H1 (cell line): ENCODE measurements around the gene ARHGAP25. TPM values are rescaled to one million over a fixed set of nuclear protein-coding genes. Genes with fewer than 3 reads are reported as not detected.

ENCODE experiments used
- CTCF ChIA-PET: fragments of 300-600 bp; sonication (Branson Sonifier 250); formaldehyde crosslinking; loops from one replicate; lab custom pipeline; 2021; ENCODE audit not compliant: partially characterized antibody; lab: Charles Lee
- POLR2A ChIA-PET: fragments of 300-600 bp; sonication (Branson Sonifier 250); formaldehyde crosslinking; loops from one replicate; lab custom pipeline; 2021; ENCODE audit warnings: inconsistent platforms; ENCODE audit not compliant: partially characterized antibody; lab: Charles Lee
- DNase-seq, 2 experiments: peaks; one replicate each; pipeline versions ENCODE4 v3.0.0 to v3.0.0-alpha.2; 2010 to 2022; ENCODE audit warnings: low spot score in 2 of 2, low read depth in 1 of 2, mixed read lengths in 1 of 2
- FAIRE-seq: peaks from 2 replicates; lab custom pipeline; 2011; peaks lifted over from hg19 to GRCh38; lab: Jason Lieb, UNC
- H2AFZ ChIP-seq: 2 replicates; pipeline ENCODE4 v1.8.1; 2012; ENCODE audit warnings: low read length, inconsistent platforms
- H2AK5ac ChIP-seq: 2 replicates; pipeline ENCODE4 v1.6.1; 2013; ENCODE audit warnings: low read depth, low read length
- H2BK120ac ChIP-seq: replicated peaks from 2 replicates; pipeline ENCODE3; 2013; ENCODE audit warnings: low read depth, low read length, inconsistent platforms
- H2BK12ac ChIP-seq: 2 replicates; pipeline ENCODE4 v1.6.1; 2013; ENCODE audit warnings: low read depth, low read length
- H2BK15ac ChIP-seq: 2 replicates; pipeline ENCODE4 v1.6.1; 2013; ENCODE audit warnings: low read length
- H2BK20ac ChIP-seq: 2 replicates; pipeline ENCODE4 v1.6.1; 2013; ENCODE audit warnings: low read length
- H2BK5ac ChIP-seq: 2 replicates; pipeline ENCODE4 v1.6.1; 2013; ENCODE audit warnings: low read depth, low read length
- H3K14ac ChIP-seq: 2 replicates; pipeline ENCODE4 v1.6.1; 2013; ENCODE audit warnings: inconsistent platforms; ENCODE audit not compliant: insufficient read length
- H3K18ac ChIP-seq: 2 replicates; pipeline ENCODE4 v1.6.1; 2013; ENCODE audit warnings: low read length; ENCODE audit errors: extremely low read depth
- H3K23ac ChIP-seq: 2 replicates; pipeline ENCODE4 v1.6.1; 2013; ENCODE audit warnings: inconsistent platforms; ENCODE audit not compliant: insufficient read length
- H3K23me2 ChIP-seq: 2 replicates; pipeline ENCODE4 v1.6.1; 2013; ENCODE audit warnings: low read depth, low read length
- H3K27ac ChIP-seq: 2 replicates; pipeline ENCODE4 v1.6.1; 2011; ENCODE audit warnings: low read depth, low read length, inconsistent platforms
- H3K27me3 ChIP-seq, 4 experiments: replicated peaks in 1 of 4; 1 replicate in 1 of 4; 2 replicates in 3 of 4; pipeline versions ENCODE4 v1.6.1 to v1.8.1; 2011 to 2013; ENCODE audit warnings: low read length in 3 of 4, mild to moderate bottlenecking in 3 of 4, inconsistent platforms in 2 of 4, mixed read lengths in 2 of 4, moderate library complexity in 1 of 4; ENCODE audit not compliant: control insufficient read depth in 3 of 4, insufficient read depth in 3 of 4; ENCODE audit errors: extremely low read depth in 1 of 4
- H3K36me3 ChIP-seq, 4 experiments: 2 replicates each; pipeline versions ENCODE4 v1.6.1 to v1.8.1; 2011 to 2013; ENCODE audit warnings: mild to moderate bottlenecking in 4 of 4, low read length in 3 of 4, moderate library complexity in 2 of 4, control low read depth in 1 of 4, inconsistent platforms in 1 of 4; ENCODE audit not compliant: insufficient read depth in 4 of 4, control insufficient read depth in 2 of 4
- H3K4ac ChIP-seq: replicated peaks from 2 replicates; pipeline ENCODE3; 2013; ENCODE audit warnings: low read length, low read depth, mixed read lengths, inconsistent platforms; ENCODE audit not compliant: insufficient read length
- H3K4me1 ChIP-seq, 4 experiments: replicated peaks in 1 of 4; 1 replicate in 1 of 4; 2 replicates in 3 of 4; pipeline versions ENCODE4 v1.6.1 to v1.8.1; 2011 to 2013; ENCODE audit warnings: low read length in 3 of 4, inconsistent platforms in 2 of 4, mixed read lengths in 1 of 4; ENCODE audit not compliant: insufficient read depth in 4 of 4, control insufficient read depth in 3 of 4
- H3K4me2 ChIP-seq, 2 experiments: 2 replicates each; pipeline versions ENCODE4 v1.6.1 to v1.8.1; 2011 to 2013; ENCODE audit warnings: low read depth in 2 of 2, low read length in 2 of 2, control low read depth in 1 of 2, inconsistent platforms in 1 of 2, mild to moderate bottlenecking in 1 of 2; ENCODE audit not compliant: insufficient read depth in 1 of 2
- H3K4me3 ChIP-seq, 4 experiments: fragments of 200-600, 300-600 bp in 1 of 4; sonication (generic), shearing (Covaris generic), sonication (Bioruptor Twin) in 1 of 4; 2 replicates each; pipeline versions ENCODE4 v1.5.1 to v1.8.1; 2011 to 2016; ENCODE audit warnings: low read length in 4 of 4, low read depth in 3 of 4, control low read depth in 2 of 4, inconsistent platforms in 2 of 4, mild to moderate bottlenecking in 2 of 4, mixed read lengths in 1 of 4, moderate library complexity in 1 of 4; ENCODE audit not compliant: insufficient read depth in 2 of 4; ENCODE audit errors: extremely low read depth in 1 of 4
- H3K56ac ChIP-seq: replicated peaks from 2 replicates; pipeline ENCODE3; 2013; ENCODE audit warnings: low read depth, mild to moderate bottlenecking, mixed read lengths, low read length, inconsistent platforms; ENCODE audit not compliant: insufficient read length
- H3K79me1 ChIP-seq: 2 replicates; pipeline ENCODE4 v1.6.1; 2013; ENCODE audit warnings: low read depth, low read length, control low read depth
- H3K79me2 ChIP-seq, 2 experiments: 2 replicates each; pipeline versions ENCODE4 v1.6.1 to v1.8.1; 2012 to 2013; ENCODE audit warnings: low read length in 2 of 2, mild to moderate bottlenecking in 2 of 2, inconsistent platforms in 1 of 2; ENCODE audit not compliant: insufficient read depth in 2 of 2, control insufficient read depth in 1 of 2
- H3K9ac ChIP-seq, 4 experiments: replicated peaks in 1 of 4; 1 replicate in 1 of 4; 2 replicates in 3 of 4; pipeline versions ENCODE4 v1.6.1 to v1.8.1; 2011 to 2013; ENCODE audit warnings: low read depth in 3 of 4, low read length in 3 of 4, control low read depth in 2 of 4, mild to moderate bottlenecking in 2 of 4, moderate library complexity in 2 of 4, inconsistent platforms in 1 of 4; ENCODE audit errors: extremely low read depth in 1 of 4
- H3K9me3 ChIP-seq, 2 experiments: 2 replicates each; pipeline versions ENCODE4 v1.6.1 to v1.8.1; 2012 to 2013; ENCODE audit warnings: mild to moderate bottlenecking in 2 of 2, moderate library complexity in 2 of 2, control low read depth in 1 of 2, inconsistent platforms in 1 of 2, low read depth in 1 of 2, low read length in 1 of 2, mixed read lengths in 1 of 2; ENCODE audit not compliant: insufficient read depth in 2 of 2
- H4K20me1 ChIP-seq, 2 experiments: replicated peaks in 1 of 2; 2 replicates each; pipeline versions ENCODE3 to v1.8.1; 2011 to 2013; ENCODE audit warnings: inconsistent platforms in 2 of 2, low read length in 2 of 2, mild to moderate bottlenecking in 1 of 2; ENCODE audit not compliant: insufficient read depth in 2 of 2, control insufficient read depth in 1 of 2
- H4K5ac ChIP-seq: 2 replicates; pipeline ENCODE4 v1.6.1; 2013; ENCODE audit warnings: low read length, low read depth, mixed read lengths, inconsistent platforms; ENCODE audit not compliant: insufficient read length
- H4K8ac ChIP-seq: 2 replicates; pipeline ENCODE4 v1.8.0; 2013; ENCODE audit warnings: mild to moderate bottlenecking, moderate library complexity, low read length, inconsistent platforms; ENCODE audit not compliant: insufficient read depth; ENCODE audit errors: extremely low read depth
- H4K91ac ChIP-seq: replicated peaks from 2 replicates; pipeline ENCODE3; 2013; ENCODE audit warnings: low read length, mixed read lengths, inconsistent platforms; ENCODE audit not compliant: insufficient read length
- ATF3 ChIP-seq: IDR thresholded peaks from 2 replicates; pipeline ENCODE4 v1.6.1; 2011; ENCODE audit warnings: low read depth, mild to moderate bottlenecking, low read length; ENCODE audit not compliant: insufficient read depth
- JUND ChIP-seq: IDR thresholded peaks from 2 replicates; pipeline ENCODE4 v1.6.1; 2011; ENCODE audit warnings: mild to moderate bottlenecking, improper control_type of control experiment, low read length
- KDM4A ChIP-seq: IDR thresholded peaks from one replicate; pipeline ENCODE4 v1.7.1; 2012; ENCODE audit warnings: low read depth, mild to moderate bottlenecking, moderate library complexity, low read length, inconsistent platforms; ENCODE audit not compliant: severe bottlenecking
- MAFK ChIP-seq: IDR thresholded peaks from 2 replicates; pipeline ENCODE4 v1.6.1; 2012; ENCODE audit warnings: low read depth, mild to moderate bottlenecking, improper control_type of control experiment, low read length
- PHF8 ChIP-seq: fragments of 200-600 bp; sonication (generic); conservative IDR thresholded peaks from 2 replicates; pipeline ENCODE4 v1.7.1; 2012; ENCODE audit warnings: low read depth, mild to moderate bottlenecking, inconsistent platforms, low read length, moderate library complexity
- SAP30 ChIP-seq: fragments of 300-600 bp; sonication (generic); IDR thresholded peaks from 2 replicates; pipeline ENCODE4 v1.7.1; 2012; ENCODE audit warnings: low read length, moderate library complexity, mild to moderate bottlenecking, inconsistent platforms; ENCODE audit not compliant: insufficient read depth, insufficient replicate concordance
- SIN3A ChIP-seq, 2 experiments: IDR thresholded peaks in 1 of 2; conservative IDR thresholded peaks in 1 of 2; 2 replicates each; pipeline ENCODE4 v1.6.1; 2011 to 2012; ENCODE audit warnings: low read length in 2 of 2, improper control_type of control experiment in 1 of 2, low read depth in 1 of 2, mild to moderate bottlenecking in 1 of 2
- SP2 ChIP-seq: IDR thresholded peaks from 2 replicates; pipeline ENCODE4 v1.6.1; 2012; ENCODE audit warnings: mild to moderate bottlenecking, low read length, inconsistent platforms
- TAF7 ChIP-seq: optimal IDR thresholded peaks from 2 replicates; pipeline ENCODE3; 2011; ENCODE audit warnings: low read depth, mild to moderate bottlenecking, inconsistent platforms, low read length, moderate library complexity, borderline replicate concordance
- USF2 ChIP-seq: IDR thresholded peaks from 2 replicates; pipeline ENCODE4 v1.6.1; 2011; ENCODE audit warnings: low read length, improper control_type of control experiment
- WGBS, 2 experiments: shearing (Covaris generic) in 1 of 2; methylation state at CpG; one replicate each; pipeline versions ENCODE4 v1.1.6 to v1.1.7; 2013 to 2015; ENCODE audit warnings: low lambda C conversion rate in 2 of 2, mixed read lengths in 2 of 2, inconsistent platforms in 1 of 2, low coverage in 1 of 2, missing lambda C conversion rate in 1 of 2; ENCODE audit not compliant: insufficient replicate concordance in 2 of 2, insufficient coverage in 1 of 2, insufficient read length in 1 of 2; ENCODE audit errors: extremely low coverage in 1 of 2, missing lambda C conversion rate in 1 of 2; 5-methylcytosine and 5-hydroxymethylcytosine counted together
- polyA plus RNA-seq, 7 experiments: library from polyadenylated mRNA; depleted of rRNA in 3 of 7; stranded (reverse) in 5 of 7; unstranded in 2 of 7; fragments of >200 nt in 5 of 7; fragments of 200-250 nt in 2 of 7; gene quantifications; 1 replicate in 5 of 7; 2 replicates in 1 of 7; 4 replicates in 1 of 7; pipeline versions ENCODE4 v1.2.1 to v1.2.3, GENCODE V29; 2011 to 2013; ENCODE audit warnings: missing spikeins in 2 of 7, mixed read lengths in 2 of 7
- total RNA-seq: library from RNA; stranded (reverse); fragmentation: NEBNext Ultra II Directional; extraction: Animal tissue kit (Norgen Biotek cat#: 25700); gene quantifications from 2 replicates; pipeline ENCODE4 v1.2.1, GENCODE V29; 2021

Gene ARHGAP25
- total and polyA plus RNA-seq, 2 of the 8 experiments (the other 6 are each of a cell fraction or from before 2014, with no cell fraction given): 1.00 to 1.2 TPM

- H4K8ac ChIP-seq: no peak overlapping the region
- H3K4me3 ChIP-seq: no peak overlapping the region
- no peak overlapping the region for H2AK5ac ChIP-seq
- FAIRE-seq: no peak
- H3K9ac ChIP-seq: no peak overlapping the region
- ChIA-PET POLR2A (interaction anchor here (0.6 kb wide), 1 partner anchor 46 kb away, joined by 3 read pairs; no protein-coding TSS in a partner anchor), CTCF (interaction anchor here (0.6 to 2.0 kb wide), 5 partner anchors 8 to 198 kb away, joined by 3 to 8 read pairs (median 4); no protein-coding TSS in a partner anchor)
- no peaks in the 10 kb centered on the region for H3K79me1 ChIP-seq
- H3K56ac ChIP-seq: no peak overlapping the region
- H3K27me3 ChIP-seq: no peaks in the 10 kb centered on the region
- 89% methylated on average over 6 of the region's 6 CpGs; no CpG with 5 or more reads in 1 of the 2 experiments for WGBS, 2 experiments
- no peak overlapping the region for H3K27ac ChIP-seq
- H3K79me2 ChIP-seq: no peaks in the 10 kb centered on the region
- H2AFZ ChIP-seq: no peak overlapping the region
- no peak for DNase-seq
- TF ChIP-seq SP2: no peak
- no peak for TF ChIP-seq JUND
- TF ChIP-seq SIN3A (conservative IDR thresholded peaks at IDR 0.05 in 1 of 2, IDR thresholded peaks at IDR 0.05 in 1 of 2; ENCODE audit: low read depth in 1 of 2, low read length in 2 of 2): no peak
- TF ChIP-seq USF2: no peak
- TF ChIP-seq TAF7: no peak
- no peak for TF ChIP-seq MAFK
- TF ChIP-seq KDM4A: no peak
- no peak for TF ChIP-seq PHF8
- TF ChIP-seq ATF3: no peak
- TF ChIP-seq SAP30: no peak
- H2BK5ac ChIP-seq: no peak overlapping the region
- no peaks in the 10 kb centered on the region for H3K4me1 ChIP-seq
- H2BK20ac ChIP-seq: no peak overlapping the region
- H2BK15ac ChIP-seq: no peak overlapping the region
- no peak overlapping the region for H3K14ac ChIP-seq
- no peak overlapping the region for H4K91ac ChIP-seq
- no peaks in the 10 kb centered on the region; a peak in 1 of 8 replicates for H3K36me3 ChIP-seq
- no peak overlapping the region for H2BK12ac ChIP-seq
- H3K18ac ChIP-seq: no peak overlapping the region
- no peak overlapping the region for H3K23ac ChIP-seq
- no peak overlapping the region for H2BK120ac ChIP-seq
- no peak overlapping the region for H4K5ac ChIP-seq
- H3K4me2 ChIP-seq: no peak overlapping the region
- no peaks in the 10 kb centered on the region for H3K9me3 ChIP-seq
- H3K4ac ChIP-seq: no peak overlapping the region
- no peaks in the 10 kb centered on the region for H4K20me1 ChIP-seq
- H3K23me2 ChIP-seq: no peaks in the 10 kb centered on the region
Observed at GRCh38 chr2:68726100-68726499, 8.5 kb upstream of the ARHGAP25 start.
